Activated T-cell treated with anti-CD3 and anti-CD28 coated beads, Interleukin-2, amount 50 U/mL, for 1 hour (primary cell): ENCODE data around the gene NRG3.

Experiments used
- DNase-seq: peaks from one replicate; pipeline ENCODE4 v3.0.0-alpha.2; 2020

Gene NRG3

DNA sequence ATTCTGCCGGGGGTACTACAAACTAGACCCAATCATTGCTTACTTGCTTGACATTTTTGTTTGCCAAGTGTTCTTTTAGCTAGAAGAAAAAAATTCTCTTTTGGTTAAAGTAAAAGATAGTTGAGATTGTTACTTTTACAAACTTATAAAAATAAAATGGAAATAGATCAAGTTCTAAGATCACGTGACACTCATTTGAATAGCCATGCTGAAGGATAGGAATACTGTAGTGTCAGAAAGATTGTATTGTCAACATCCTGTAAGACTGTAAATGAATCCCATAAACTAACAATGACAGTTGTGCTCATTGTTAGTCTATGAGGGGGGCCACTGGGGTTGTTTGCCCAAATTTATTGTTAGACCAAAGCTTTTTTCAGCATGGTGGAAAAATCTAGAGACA is 10.5 kb downstream of the NRG3 start:
- no peak for DNase-seq

DNA sequence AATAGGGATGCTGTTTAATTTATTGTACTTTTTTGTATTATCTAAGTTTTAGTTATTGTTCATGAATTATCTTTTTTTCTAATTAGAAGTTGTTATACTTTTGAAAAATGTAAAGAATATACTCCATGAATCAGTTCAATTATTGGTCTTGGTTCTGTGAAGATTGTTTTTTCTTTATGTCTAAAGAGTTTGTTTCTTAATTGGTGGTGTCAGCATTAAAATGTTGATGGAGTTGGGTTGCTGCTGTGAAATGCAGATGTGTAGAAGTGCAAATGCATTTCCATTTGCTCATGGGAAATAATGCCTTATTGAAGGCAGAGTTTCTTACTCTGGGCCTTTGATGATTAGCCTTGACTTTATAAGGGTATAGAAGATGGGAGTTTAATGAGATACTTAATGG is 11.9 kb downstream of the NRG3 start:
- DNase-seq, result no peak

DNA sequence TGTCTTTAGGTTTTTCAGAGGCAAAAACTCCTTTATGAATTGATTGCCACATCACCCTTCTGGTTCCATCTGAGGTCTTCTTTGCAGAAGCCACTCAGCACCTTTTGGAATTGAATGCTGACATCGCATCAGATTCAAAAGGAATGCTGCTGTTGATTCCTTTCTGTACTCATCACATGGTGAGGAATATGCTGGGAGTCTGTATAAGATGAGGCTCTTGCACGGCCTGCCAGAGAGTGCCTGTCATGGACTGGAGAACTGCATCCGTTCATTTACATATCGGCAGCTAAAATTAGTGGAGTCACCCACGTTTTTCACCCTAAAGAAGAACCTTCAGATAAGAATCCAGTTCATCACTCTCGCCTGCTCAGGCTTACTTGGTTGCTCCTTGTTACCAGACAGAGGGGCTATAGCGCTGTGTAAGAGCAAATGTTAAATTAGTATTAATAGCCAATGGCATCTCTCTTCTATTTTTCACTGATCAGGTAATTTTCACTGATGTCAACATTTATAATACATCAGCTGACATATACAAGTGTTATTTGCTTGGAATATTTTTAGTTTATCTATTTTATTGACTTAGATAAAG is 14.3 kb downstream of the NRG3 start:
- no peak for DNase-seq

GRCh38 chr10:81894616-81895015 is 19.6 kb downstream of the NRG3 start:
- DNase-seq, result no peak

- DNase-seq, result no peak
These were observed 23.5 kb downstream of the NRG3 start for GRCh38 chr10:81898518-81898917.

- no peak for DNase-seq
These were observed 26.0 kb downstream of the NRG3 start for GRCh38 chr10:81900989-81901388.

DNA sequence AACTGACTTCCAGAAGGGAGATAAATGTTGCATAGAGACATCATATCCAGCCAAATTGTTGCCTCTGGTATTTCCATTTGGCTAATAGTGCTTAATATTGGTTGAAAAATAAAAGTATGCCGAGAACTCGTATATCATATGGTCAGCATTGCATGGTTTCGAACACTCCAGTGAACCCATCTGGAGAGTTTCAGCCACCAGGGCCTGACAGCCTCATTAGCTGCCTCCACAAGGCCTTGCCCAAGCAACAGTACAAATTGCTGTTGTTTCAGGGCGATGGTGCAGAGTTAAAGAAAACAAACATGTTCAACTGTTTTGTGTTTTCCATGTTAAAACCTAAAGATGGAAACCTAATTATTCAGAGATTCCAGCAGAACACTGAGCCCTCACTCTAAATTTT is 28.5 kb downstream of the NRG3 start:
- DNase-seq, result no peak

GRCh38 chr10:81905161-81905560 is 30.2 kb downstream of the NRG3 start:
- DNase-seq, result no peak

- no peak for DNase-seq
These were observed 34.5 kb downstream of the NRG3 start for GRCh38 chr10:81909453-81909852.

GRCh38 chr10:81911328-81911727 is 36.3 kb downstream of the NRG3 start:
- DNase-seq, result no peak

DNA sequence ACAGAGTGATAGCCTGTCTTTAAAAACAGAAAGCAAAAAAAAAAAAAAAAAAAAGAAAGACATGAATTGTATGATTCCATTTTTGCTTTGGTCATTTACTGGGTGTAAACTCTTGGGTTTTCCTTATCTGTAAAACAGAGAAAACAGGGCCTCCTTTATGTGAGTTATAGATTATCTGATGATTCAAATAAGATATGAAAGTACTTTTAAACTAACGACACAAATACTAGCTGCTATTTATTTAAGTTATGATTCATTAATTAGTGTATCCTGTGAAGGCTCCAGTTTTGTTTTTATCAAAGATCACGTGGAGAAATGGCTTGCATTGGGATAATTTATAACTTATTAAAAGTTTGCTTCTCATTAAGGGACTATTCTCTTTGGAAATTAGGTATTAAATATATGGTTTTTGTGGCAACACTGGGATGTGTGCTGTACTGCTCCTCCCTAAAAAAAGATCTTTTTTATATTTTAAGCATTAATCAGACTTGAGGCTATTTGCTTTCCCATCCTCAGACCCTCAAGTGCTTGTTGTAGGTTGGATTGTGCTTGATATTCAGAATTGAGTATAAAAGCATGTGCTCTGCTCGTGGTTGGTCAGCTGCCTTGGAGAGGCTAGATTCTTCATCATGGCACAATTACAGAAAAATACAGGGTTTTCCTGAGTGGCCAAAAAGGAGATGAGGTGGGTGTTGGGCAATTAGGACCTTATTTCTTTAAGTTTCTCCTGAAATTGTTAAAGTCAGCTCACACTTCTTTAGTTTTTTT is 39.9 kb downstream of the NRG3 start:
- no peak for DNase-seq

DNA sequence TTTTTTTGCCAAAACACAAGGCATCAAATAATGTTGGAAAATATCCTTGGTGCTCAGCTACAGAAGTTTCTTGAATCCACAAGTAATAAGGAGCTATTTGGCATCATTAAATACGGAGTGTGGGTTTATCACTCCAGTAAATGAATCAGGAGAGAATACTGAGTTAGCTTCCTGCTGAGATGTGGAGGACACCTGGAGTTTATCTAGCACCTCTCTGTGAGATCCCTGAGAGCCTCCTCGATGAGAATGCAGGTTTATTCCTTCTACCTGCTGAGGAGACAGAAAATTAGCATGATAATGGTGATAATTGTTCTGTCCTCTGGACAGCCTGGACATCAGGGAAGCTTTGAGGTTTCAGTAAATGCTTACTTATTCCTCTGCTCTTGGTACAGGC is 40.5 kb downstream of the NRG3 start:
- DNase-seq, result no peak

GRCh38 chr10:81917666-81918065 is 42.7 kb downstream of the NRG3 start:
- DNase-seq, result no peak

DNA sequence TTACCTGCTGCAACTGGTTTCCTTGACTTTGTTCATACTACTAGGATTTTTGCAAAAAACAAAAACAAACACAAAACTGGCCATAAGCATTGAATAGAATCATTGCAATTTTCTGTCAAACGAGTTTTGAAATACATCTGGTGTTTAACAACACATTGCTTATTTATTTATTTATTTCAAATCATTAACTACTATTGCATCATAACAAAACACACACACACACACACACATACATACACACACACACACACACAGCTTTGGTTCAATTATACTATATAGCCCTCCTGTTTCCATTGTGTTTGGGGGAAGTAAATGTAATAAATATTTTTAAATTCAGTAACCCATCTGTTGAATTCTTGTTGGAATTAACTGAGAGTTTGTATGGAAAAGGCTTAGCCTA is 43.8 kb downstream of the NRG3 start:
- DNase-seq, result no peak

DNA sequence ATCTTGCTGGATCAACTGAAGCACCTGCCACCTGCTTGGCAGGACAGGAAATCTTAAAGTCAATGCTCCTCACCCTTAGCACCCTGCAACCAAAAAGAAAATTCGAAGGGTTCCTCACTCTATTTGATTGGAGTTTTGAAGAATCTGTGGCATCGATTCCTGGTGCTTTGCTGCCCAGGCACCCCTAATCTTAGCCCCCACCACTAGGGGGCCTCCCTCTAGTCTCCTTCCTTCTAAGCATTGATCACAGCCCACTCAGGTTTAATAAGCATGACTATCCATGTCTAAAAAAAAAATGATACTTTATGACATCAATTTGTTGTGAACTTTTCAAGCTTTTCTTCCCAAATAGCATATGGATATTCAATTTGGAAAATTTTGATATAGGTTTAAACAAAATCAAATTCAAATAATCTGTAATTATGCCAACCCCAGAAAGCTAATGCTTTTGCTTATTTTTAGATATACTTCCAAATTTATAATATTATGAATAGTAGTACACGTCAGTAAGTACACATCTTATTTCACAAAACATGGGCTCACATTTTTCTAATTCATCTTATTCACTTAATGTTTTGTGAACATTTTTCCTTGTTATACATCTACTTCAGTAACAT is 45.3 kb downstream of the NRG3 start:
- no peak for DNase-seq

DNA sequence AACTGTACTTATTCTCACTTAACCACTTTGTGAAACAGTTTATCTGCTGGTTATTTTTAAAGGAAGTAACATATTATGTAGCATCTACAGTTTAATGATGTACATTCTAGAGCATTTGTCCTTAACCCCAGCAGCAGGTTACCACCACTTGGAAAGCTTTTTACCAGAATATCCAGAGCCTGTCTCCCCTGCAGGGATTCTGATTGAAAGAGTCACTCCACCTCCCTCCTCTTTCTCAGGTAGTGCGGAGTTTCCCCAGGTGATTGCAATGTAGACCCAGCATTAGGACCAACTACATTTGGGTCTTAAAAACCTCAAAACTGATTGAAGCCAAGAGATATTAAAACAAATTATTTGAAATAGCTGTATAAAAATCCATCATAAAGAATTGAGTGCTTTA is 53.1 kb downstream of the NRG3 start:
- DNase-seq, result no peak

GRCh38 chr10:81943583-81943982 is 68.6 kb downstream of the NRG3 start:
- DNase-seq, result no peak

DNA sequence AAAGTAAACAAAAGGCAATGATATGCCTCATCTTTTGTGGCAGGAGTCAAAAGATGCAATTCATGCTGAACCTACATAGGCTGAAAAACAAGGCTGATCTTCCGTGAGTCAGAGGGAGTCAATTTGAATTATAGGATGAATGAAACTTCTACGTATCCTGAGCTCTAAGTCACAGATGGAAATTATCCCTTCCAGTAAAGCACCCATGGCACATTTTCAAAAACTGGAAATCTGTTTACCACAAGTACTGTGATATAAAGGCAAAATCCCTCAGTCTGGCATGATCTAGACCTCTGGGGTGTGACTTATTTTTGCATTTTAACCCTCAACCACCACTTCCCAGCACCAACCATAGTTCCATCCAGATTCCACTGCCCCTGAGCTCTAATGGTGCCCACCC is 69.6 kb downstream of the NRG3 start:
- no peak for DNase-seq

DNA sequence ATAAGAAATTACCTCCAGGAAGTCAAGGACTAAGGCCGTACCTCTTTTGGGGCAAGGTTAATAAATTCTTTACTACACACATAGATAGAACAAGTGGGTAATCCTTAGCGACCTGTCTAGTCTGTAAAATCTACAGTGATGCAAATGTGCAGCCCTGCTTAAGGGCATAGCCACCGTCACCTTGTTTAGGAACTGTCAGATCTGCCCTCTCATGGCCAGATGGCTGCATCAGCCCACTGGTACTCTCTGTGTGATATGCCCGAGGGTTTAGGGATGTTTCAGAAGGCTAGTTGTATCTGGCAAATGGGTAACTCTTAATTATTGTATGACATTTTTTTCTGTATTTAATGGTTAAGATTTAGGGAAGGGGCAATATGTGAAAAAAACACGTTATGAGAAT is 74.3 kb downstream of the NRG3 start:
- DNase-seq, result no peak

DNA sequence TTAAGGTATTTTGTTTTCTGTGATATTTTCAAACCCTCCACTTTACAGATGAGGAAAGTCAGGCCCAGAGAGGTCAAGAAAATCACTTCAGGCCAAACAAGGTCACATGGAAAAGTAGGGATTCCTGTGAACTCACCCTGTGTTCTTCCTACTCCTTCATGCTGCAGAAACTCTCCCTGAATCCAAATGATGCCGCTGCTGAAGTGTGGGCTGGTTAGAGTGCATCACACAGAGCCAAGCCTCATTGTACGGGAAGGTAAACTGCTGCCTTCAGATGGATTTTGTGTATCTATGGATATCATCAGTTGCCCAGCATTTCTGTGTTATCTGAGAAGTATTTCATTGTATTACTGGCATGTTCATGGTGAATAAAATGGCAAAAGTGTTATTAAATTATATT is 75.4 kb downstream of the NRG3 start:
- DNase-seq, result no peak

DNA sequence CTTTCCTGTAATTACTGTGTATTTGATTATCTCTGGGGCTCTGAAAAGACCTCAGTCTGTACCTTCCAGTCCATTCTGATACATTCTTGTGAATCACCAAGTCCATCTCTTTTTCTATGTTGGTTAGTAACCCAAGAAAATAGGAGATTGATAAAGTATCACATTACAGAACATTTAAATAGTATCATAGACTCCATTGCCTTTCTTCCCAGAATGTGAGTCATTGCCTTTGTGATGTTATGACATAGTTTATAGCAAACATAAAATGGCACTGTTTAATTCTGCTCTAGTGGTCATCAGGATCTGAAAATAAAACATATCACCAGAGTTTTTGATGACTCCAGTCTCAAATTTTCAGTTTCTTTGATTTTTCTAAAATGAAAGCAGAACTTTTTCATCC is 78.4 kb downstream of the NRG3 start:
- DNase-seq, result no peak

GRCh38 chr10:81957976-81958375 is 83.0 kb downstream of the NRG3 start:
- no peak for DNase-seq

DNA sequence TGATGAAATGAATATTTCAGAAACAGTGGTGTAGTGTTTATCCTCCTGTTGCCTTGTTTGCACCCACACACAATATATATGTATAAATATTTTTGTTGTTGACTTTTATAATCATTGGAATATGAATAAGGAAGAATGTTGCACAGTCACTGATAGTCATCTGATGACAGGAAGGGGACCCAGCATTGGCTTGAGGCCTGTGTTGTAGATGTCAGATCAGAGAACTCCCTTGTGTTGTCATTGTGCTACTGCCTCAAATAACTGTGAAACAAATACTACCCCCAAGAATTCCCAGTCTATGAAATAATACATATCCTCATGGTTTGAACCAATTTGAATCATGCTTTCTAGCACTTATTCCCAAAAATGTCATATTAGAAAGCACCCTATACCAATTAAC is 84.0 kb downstream of the NRG3 start:
- DNase-seq, result no peak

- DNase-seq, result no peak
These were observed 86.6 kb downstream of the NRG3 start for GRCh38 chr10:81961451-81962184.
